HG03432 (cell line): Measurements from ENCODE around the gene ASXL1.

Experiments
- ATAC-seq: cut with Tn5 transposase; IDR thresholded peaks from one replicate; pipeline ENCODE4 v1.9.1; 2021; ENCODE audit warnings: mild to moderate bottlenecking, moderate library complexity; ENCODE audit not compliant: unreplicated experiment

The ASXL1 gene

DNA sequence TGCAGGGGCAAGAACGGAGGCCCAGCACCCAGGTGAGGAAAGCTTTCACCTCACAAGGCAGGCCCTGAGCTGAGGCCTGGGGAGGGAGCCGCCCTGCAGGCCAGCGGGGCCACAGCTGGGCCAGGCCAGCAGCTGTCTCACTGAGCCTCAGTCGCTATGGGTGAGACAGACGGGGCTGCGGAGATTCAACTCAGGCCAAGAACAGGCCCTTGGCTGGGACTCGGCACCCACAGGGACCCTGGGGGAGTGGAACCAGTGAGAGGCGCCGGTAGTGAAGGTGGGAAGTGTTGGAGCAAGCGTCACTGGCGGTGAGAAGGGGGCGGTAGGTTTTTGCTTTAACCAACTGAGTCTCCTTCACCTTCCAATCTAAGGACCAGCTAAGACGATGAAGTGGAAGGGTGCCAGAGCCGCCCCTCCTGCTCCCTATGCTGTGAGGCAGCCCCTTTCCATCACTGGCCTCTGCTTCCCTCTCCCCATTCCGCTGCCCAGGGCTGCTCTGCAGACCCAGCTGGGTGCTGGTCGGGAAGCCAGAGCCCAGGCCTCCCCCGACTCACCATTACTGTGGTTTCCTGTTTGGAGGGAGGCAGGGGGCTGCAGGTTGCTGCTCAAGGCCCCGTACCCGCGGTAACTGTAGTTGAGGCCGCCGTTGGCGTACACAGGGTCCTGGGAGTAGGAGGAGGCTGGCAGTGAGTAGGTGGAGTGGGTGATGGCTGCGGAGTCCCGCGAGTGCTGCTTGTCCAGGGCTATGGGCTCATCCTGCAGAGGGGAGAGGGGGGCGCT, 93.7 kb downstream of the ASXL1 start:
- ATAC-seq = no peak

DNA sequence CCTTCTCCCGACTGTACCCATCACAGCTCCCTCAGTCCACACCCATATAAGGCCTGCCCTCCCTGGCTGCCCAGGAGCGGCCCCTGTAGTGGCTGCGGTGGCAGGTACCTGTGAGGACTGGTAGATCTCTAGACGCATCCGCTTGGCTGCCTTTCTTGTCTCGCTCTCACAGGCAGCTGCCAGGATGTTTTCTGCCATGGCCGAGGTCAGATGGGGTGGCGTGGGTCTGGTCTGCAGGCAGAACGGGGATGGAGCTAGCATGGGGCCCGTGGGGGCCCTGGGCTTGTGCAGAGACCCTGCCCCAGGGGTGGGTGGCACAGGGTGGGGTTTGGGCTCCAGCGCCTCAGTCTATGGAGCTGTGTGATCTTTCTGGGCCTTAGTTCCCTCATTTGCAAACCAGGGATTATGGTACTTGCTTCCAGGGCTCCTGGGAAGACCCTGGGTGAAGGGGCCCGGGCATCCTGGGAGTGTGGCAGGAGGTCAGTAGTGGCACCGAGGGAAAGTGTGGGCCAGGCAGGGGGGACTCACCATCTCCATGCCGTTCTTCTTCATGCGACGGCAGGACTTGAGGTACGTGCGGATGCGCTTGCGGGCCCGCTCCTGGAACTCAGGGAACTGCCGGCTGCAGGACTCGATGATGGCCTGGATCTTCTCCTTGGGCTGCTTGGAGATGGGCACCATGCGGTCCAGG, 94.8 kb downstream of the ASXL1 start:
- ATAC-seq = no peak

DNA sequence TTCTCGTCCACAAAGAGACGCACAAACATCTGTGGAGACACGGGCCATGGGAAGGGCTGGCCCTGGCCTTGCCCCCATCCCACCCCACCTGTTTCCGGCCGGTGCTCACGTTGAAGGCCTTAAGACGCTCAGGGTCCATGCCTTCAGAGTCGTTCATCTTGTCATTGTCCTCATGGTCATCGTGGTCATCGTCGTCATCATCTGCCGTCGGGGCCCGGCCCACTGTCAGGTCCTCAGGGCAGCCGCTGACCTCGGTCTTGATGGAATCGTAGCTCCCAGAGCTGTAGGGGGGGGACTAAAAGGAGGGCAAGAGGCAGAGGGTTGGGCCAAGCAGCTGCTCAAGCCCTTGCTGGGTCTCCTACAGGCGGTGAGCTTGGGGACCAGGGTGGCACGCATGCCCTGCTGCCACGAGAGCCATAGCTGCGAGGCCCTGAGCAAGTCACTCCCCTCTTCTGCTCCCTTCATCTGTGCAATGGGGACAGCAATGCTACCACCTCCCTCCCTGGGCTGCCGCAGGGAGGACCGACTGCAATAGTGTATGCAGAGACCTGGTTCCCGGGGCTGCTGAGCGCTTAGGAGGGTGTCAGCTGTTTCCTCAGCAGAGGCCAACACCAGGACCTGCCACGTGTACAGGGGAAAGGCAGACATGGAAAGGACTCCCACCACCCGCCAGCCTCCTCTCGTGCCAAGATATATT, 95.5 kb downstream of the ASXL1 start:
- no peak for ATAC-seq

DNA sequence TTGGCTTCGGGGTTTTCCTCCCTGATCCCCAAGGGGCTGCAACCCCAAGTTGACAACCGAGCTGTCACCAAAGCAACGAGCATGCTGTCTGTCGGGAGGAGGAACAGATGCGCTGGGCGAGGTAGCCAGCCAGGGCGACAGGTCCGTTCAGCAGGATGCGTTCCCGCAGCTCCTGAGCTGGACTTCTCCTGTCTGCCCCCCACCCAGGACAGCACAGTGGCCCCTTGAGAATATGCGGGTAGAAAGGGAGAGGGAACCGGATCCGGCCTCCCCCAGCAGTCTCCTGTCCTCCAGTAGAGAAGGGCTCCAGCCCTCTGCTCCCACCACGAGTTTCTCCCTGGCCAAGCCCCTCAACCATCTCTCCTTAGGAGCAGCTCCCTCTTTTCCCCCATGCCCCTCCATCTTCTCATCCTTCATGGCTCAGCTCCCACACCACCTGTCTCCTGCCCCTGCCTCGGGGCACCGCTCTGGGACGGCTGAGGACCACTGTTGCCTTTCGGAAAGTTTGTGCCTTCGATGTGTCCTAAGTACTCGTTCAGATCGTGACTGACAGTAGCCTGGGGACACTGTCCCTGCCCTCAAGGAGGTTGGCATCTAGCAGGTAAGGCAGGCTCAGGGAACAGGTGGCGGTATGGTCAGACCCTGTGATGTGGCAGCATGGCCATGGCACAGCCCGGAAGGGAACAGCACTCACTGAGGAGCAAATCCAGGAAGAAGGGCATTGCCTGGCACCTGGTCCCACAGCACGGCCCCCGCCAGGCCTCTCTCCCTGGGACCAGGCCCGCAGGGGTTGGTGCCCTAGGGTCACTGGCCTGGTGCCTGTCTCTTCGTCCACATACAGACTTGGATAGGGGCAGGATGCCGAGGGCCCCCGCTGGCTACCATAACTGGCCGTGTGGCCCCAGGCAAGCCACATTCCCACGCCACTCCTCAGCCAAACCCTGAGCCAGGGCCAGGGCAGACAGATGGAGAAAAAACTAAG, 96.3 kb downstream of the ASXL1 start:
- ATAC-seq = no peak

DNA sequence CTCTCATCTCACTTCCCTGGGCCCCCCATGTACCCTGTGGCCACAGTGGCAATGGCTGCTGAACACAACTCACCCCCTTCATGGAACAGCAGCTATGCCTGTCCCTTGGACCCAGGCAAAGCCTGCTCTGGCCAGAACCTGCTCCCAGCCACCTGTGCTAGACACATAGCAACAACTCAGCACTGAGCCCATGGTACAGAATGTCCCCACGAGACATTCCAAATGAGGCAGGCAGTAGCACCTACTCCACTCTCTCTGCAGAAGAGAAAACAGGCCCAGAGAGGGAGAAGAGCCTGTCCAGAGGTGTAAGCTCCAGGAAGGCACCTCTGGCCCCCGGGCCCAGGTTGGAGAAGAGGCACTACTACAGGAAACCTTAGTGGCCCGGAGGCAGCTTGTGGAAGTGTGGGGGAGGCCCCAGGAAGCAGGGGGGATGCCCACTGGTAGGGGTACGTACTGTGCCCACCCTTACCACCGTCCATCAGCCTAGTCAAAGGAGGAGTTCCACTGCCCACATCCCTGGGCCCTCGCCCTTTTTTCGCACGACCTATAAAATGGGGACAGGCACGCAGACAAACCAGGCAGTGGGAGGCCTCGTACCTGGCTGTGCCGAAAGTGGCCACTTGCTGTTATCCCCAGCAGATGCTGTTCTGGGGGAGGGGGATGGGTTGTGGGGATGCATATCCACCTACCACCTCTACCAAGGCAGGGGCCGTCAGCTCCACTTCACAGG, 97.2 kb downstream of the ASXL1 start:
- no peak for ATAC-seq

DNA sequence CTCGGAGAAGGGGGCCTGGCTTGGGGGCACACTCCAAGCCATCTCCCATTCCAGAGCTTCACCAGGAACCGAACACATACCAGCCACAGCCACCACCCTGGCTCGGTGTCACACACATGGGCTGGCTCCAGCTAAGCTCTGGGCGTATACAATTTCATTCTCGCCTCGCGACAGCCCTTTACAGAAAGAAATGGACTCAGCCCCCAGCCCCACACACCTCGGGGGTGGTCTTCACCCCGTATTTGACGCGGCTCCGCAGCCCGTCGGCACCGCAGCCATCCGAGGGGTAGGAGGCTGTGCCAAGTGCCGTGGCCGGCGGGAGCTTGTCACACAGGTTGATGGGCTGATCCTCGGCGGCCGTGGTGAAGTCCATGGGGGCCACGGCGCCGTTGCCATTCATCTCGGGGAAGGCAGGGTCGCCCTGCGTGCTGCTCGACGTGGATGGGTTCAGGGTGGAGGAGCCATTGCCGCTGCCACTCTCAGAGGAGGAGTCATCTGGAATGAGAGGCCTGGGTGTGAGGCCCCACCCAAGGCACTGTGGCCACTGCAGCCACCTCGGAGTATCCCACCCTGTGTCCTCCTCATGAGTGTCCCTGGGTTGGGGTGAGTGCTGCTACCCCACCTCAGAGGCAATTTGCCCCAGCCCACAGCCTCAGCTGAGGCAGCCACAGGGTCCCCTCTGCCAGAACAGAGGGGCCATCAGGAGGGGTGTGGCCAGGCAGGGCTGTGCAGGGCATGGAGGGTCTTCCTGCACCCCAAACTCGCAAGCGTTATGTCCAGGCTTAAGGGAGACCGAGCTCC, 98.0 kb downstream of the ASXL1 start:
- no peak for ATAC-seq

DNA sequence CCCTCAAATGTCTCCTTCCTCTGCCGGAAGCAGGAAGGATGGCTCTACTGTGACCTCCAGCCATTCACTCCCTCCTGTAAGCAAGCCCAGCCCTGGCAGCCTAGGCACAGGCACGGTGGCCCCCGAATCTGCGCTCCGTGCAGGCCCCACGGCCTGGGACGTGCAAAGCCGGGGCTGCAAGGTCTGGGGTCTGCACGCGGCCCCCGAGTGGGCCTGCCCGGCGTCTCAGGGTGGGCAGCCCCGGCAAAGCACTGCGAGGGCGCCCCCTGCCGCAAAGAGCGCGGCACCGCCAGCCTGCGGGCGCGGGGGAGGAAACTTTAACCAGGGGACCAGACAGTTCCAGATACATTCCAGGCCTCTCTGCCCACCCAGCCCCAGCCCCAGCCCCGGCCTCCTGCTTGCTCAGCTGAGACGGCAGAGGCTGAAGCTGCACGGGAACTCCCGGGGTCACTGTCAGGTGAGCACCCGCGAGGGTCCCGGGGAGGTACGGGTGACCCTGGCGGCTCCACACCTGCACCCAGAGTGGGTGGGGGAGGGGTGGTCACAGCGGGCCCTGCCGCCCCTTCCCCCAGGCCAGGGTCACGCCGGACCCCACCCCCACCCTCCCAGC, 98.8 kb downstream of the ASXL1 start:
- ATAC-seq = no peak

DNA sequence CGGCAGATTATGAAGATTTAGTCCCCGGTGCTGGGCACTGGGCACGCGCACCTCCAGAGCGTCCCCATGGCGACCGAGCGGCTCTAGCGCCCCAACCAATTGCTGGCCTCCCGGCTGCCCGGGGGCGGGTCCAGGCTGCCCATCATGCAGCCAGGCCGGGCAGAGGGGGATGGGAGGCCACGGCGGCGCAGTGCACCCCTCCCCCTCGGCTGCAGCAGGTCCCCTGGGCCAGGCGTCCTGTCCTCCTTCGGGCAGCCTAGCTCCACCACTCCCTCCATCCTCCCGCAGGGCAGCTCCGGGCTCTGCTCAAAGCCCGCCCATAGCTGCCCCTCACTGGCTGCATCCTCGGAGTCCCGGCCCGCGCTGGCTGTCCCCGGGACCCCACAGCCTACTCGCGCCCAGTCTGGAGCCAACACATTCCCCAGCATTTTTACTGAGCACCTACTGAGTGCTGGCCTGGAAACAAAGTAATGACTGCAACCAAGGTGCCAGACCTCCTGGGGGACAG, 99.4 kb downstream of the ASXL1 start:
- ATAC-seq = no peak

DNA sequence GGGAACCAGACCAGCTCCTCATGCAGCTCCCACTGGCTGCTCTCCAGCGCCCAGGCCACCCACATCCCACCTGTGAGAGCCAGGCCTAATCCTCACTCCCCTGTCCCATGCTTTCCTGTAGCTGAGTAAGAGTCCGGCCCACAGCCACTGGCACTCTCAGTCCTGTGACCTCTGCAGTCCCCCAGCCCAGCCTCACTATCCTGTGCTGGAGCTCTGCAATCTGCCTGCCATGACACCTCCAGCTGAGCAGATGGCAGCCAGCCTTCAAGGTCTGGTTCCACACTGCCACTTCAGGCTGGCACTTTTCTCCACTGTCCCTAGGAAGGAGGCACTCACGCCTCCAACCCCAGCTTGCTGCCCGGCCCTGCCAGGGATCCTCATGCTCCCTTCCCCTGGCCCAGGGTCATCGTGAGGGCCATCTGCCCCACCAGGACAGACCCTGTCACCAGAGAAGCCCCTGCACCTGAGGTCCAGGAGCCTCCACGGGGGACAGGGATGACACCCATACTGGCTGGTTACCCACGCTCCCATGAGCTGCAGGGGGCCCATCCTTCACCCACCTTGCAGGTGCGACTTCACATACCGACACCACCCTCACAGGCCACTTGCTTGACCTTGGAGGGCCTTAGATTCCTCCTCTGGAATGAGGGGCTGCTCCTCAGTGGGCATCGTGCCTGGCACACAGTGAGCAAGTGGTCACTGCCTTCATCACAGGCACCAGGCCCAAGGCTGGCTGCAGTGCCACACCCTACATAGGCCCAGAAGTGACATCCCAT, 100.1 kb downstream of the ASXL1 start:
- no peak for ATAC-seq

DNA sequence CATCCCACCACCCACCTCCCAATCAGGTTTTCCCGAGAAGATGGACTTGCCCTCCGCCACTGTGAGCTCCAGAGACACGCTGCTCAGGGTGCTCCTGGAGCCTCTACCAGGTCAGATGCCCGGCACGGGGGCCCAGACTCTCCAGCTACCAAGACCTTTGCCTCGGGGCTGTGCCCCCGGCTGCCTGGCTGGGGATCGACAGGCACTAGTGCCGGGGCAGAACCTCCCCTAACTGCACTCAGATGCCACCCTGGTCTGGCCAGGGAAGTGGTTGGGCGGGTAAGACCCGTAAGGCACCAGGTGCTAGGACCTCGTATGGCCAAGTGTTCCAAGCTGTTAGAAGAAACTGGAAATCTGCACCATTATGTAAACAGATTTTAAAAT, 100.7 kb downstream of the ASXL1 start:
- ATAC-seq = no peak

DNA sequence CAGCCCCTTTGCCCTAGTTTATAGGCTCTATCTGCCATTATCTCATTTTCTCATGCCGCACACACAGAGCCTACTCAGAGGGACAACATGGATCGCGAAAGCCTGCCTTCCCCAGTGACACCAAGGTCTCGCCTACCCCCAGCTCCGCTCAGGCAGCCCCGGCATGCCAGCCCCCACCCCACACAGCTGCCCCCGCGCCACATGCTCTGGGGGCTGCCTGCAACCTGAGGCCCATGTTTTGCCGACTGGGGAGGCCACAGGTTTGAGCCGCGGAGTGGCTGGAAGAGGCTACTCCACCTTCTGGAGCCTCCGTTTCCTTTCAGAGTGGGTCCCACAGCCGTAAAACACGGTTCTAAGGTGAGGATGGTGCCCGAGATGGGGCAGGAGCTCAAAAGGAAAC, 102.1 kb downstream of the ASXL1 start:
- ATAC-seq = no peak

DNA sequence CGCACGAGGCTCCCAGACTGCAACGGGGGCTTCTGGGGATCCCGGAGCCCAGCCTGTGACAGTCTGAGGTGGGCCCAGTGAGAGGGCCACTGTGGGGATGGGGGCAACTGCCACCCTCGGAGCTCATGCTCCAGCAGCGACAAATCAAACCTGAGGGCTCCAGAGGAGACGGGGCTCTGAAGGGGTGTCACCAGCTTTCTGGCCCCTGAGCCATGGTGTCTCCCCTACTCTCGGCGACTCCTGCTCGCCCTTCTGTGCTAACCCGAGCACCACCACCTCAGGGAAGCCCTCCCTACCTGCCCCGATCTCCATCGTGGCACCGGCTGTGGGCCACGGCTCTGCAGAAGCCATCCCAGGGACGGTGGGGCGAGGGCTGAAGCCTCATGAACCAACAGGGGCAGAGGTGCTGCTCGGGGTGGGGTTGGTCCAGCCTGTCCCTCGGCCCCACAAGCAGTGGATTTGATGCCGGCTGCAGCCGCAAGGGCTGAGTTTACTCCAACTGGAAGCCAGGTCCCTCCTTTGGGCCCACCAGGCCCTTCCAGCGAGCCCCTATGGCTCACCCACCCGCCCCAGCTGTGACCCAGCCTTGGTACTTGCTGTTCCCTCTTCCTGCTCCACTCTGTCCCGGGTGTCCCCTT, 102.7 kb downstream of the ASXL1 start:
- ATAC-seq = no peak

DNA sequence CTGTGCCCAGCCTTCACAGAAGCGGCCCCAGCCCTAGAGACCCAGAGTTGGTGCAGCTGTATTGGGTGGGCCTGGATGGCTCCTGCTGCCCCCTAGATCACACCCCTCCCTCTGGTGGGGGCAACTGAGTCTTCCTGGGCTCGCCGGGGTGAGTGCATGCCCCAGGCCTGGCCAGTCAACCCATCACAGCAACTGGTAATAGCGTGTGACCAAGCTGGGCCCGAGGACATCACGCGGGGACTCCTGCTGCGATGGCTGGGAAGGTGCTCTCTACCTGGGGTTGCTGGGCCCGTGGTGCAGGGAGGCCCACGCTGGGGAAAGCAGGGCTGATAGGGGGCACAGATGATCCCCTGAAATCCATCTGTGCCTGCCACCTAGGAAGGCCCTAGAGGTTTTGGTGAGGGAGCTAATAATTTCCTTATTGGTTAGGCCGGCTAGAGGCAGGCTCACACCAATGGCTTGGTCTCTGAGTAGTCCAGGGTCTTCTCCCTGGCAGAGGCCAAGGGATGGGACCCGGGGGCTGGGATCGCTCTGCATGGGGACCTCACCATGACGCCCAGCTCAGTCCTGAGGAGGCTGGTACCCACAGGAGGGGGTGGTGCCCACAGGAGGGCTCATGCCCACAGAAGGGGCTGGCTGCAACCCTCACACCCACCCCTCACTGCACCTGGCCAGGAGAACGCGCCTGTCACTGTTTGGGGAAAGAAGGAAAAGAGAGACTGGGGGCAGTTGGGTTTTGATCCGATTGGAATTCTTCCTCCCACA, 103.9 kb downstream of the ASXL1 start:
- ATAC-seq = no peak

DNA sequence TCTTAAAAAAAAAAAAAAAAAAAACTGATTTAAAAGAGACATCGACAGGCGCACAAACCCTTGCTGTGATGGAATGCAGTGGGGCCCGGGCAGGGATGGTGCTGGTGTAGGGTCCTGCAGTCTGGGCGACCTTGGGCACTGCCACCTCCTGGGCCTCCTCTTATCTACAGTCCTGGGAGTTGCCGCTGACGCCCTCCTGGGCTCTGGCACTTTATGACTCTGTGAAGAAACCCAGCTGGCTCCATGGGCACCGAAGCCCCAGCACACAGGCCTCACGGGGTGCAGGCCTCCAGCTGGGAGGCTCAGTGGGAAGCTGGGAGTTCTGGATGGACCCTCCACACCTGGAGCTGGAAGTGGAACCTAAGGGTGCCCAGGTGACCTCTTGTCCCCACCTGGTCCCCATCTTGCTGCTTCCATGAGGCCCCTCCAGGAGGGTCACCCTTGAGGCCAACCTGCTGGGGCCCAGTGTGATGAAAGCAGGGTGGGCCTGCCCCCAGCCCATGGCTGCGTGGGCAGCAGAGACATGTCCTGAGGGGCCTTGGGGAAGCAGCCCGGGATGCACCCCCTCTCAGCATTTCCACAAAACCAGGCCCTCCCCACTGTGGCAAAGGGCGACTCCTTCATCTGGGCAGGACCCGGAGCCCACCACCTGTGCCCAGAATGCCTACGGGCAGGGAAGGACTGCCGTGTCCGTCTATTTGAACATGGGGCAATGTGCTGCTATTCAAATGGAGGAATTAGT, 104.9 kb downstream of the ASXL1 start:
- ATAC-seq = no peak

DNA sequence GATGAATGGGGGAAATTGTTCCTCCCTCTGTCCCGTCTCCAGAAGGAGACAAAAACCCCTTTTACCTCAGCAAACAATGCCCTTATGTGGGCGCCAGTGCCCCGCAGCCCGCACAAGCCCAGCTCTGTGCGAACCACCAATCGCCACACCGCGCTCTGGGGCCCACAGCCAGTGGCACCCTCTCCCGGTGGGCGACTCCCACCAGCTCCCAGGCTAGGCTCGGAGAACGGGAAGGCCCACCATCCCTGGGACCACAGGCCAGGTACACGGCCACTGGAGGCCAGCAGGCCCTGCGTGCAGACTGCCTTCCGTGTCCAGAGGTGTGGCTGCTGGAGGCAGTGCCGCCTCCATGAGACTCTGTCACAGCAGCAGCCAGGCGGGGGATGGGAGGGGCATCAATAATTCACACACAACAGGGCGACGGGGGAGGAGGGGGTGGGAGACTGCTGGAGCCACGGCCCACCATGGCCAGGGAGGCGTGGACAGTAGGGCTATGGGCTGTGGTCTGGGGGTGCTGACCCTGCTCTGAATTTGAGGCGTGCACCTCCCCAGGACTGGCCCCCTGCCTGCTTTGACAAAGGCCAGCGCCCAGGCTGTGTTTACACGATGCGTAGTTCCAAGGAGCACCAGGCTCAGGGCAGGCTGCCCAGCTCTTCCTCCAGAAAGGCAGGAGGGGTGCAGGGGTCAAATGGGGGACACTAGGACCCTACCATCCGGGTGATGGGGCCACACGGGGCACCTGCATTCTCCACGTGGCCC, 105.7 kb downstream of the ASXL1 start:
- no peak for ATAC-seq
